ENCODE data around the gene SGSM1. TPM values are rescaled to one million over a fixed set of nuclear protein-coding genes. Genes with fewer than 3 reads are reported as not detected.

The SGSM1 gene
- total and polyA plus RNA-seq, 2 of the 4 experiments (the other 2 are of a cell fraction): not detected

GRCh38 chr22:24926428-24926725, 120.4 kb downstream of the SGSM1 start:
- H3K27me3 ChIP-seq (ENCODE audit: control insufficient read depth, insufficient read depth, low read length): no peaks in the 10 kb centered on the region
- H3K14ac ChIP-seq (replicated peaks; ENCODE audit: low read depth, low read length): no peak overlapping the region
- no peaks in the 10 kb centered on the region for H4K20me1 ChIP-seq (ENCODE audit: insufficient read depth, low read length)
- no peak overlapping the region for H4K8ac ChIP-seq (ENCODE audit: low read depth in 2 of 2, low read length in 2 of 2)
- no peak overlapping the region for H2BK20ac ChIP-seq (ENCODE audit: low read depth, low read length)
- WGBS, 2 experiments (ENCODE audit: extremely low coverage in 2 of 2, insufficient read length in 1 of 2): no CpG with 5 or more reads among the region's 3 CpGs
- H3K18ac ChIP-seq (ENCODE audit: low read depth, low read length): no peak overlapping the region
- no peak overlapping the region for H3K9ac ChIP-seq (ENCODE audit: low read depth, low read length)
- no peak overlapping the region for H3K23ac ChIP-seq (ENCODE audit: low read depth, low read length)
- H2AFZ ChIP-seq (replicated peaks; ENCODE audit: low read length, poor library complexity): no peak overlapping the region
- no peaks in the 10 kb centered on the region for H3K9me3 ChIP-seq (ENCODE audit: control insufficient read depth, insufficient read depth, low read length)
- H3K9me1 ChIP-seq (ENCODE audit: insufficient read depth, low read length): no peaks in the 10 kb centered on the region
- no peak for TF ChIP-seq USF2 (IDR thresholded peaks at IDR 0.05; ENCODE audit: low read depth, low read length)
- no peak for TF ChIP-seq SMC3 (IDR thresholded peaks at IDR 0.05; ENCODE audit: low read depth, low read length)
- TF ChIP-seq NFE2L2 (IDR thresholded peaks at IDR 0.05; ENCODE audit: low read depth, low read length): no peak
- TF ChIP-seq CHD1 (IDR thresholded peaks at IDR 0.05; ENCODE audit: low read depth, low read length): no peak
- TF ChIP-seq ELK1 (IDR thresholded peaks at IDR 0.05; ENCODE audit: borderline replicate concordance, low read depth, low read length): no peak
- TF ChIP-seq RAD21 (IDR thresholded peaks at IDR 0.05; ENCODE audit: low read length): no peak
- TF ChIP-seq MAZ (IDR thresholded peaks at IDR 0.05; ENCODE audit: borderline replicate concordance, low read depth, low read length): no peak
- no peak for TF ChIP-seq MXI1 (IDR thresholded peaks at IDR 0.05; ENCODE audit: borderline replicate concordance, low read depth, low read length)
- no peak for TF ChIP-seq MAFK (IDR thresholded peaks at IDR 0.05; ENCODE audit: low read depth, low read length)
- no peak for TF ChIP-seq CEBPB (IDR thresholded peaks at IDR 0.05; ENCODE audit: low read depth, low read length)
- no peak for TF ChIP-seq RCOR1 (IDR thresholded peaks at IDR 0.05; ENCODE audit: insufficient replicate concordance, low read length)
- TF ChIP-seq RFX5 (IDR thresholded peaks at IDR 0.05; ENCODE audit: low read depth, low read length): no peak
- H3K4me3 ChIP-seq (ENCODE audit: insufficient read depth, low read depth, low read length): no peak overlapping the region
- no peaks in the 10 kb centered on the region for H3K4me1 ChIP-seq (ENCODE audit: control insufficient read depth, insufficient read depth, low read length)
- H2BK120ac ChIP-seq (ENCODE audit: low read depth, low read length): no peak overlapping the region
- BruUV-seq (replicated peaks): no TSS peak
- in situ Hi-C loops (cut with MboI; ENCODE audit: low sequenced_read_pairs) (no loop called here), dilution Hi-C loops (cut with HindIII; ENCODE audit: low sequenced_read_pairs, unreplicated experiment) (no loop called here), intact Hi-C loops (cut with micrococcal nuclease) (no loop called here)
- POLR2A ChIA-PET (ENCODE audit: unreplicated experiment): no interaction called here
- DNase-seq (no peak), ATAC-seq (ENCODE audit: low read depth) (no peak)
- no peak overlapping the region for H3K4ac ChIP-seq (ENCODE audit: low read depth, low read length)
- H4K5ac ChIP-seq (ENCODE audit: low read depth, low read length): no peak overlapping the region
- CTCF ChIA-PET: no interaction called here
- no peak overlapping the region for H3K27ac ChIP-seq (ENCODE audit: insufficient read depth, low read length)
- no peak overlapping the region for H4K91ac ChIP-seq (ENCODE audit: insufficient read depth, low read depth, low read length)
- no peak overlapping the region for H3K56ac ChIP-seq (ENCODE audit: extremely low read depth, insufficient read depth, low read length)
- H3K4me2 ChIP-seq (ENCODE audit: low read depth, low read length): no peak overlapping the region
- H3K79me1 ChIP-seq (ENCODE audit: low read depth in 1 of 2, low read length in 2 of 2): no peaks in the 10 kb centered on the region
- no peak overlapping the region for H2AK9ac ChIP-seq (replicated peaks; ENCODE audit: low read depth, low read length, poor library complexity)
- no peak overlapping the region for H2BK5ac ChIP-seq (ENCODE audit: low read depth, low read length, poor library complexity, severe bottlenecking)
- no peak overlapping the region for H2BK15ac ChIP-seq (ENCODE audit: low read depth, low read length)
- no peak overlapping the region for H2AK5ac ChIP-seq (ENCODE audit: low read depth, low read length)
- no peaks in the 10 kb centered on the region for H3K36me3 ChIP-seq (ENCODE audit: control insufficient read depth, insufficient read depth, low read length)

Data from IMR-90 (cell line).